ENCODE measurements around the gene PDXP. TPM values are rescaled to one million over a fixed set of nuclear protein-coding genes. Genes with fewer than 3 reads are reported as not detected.

The PDXP gene
- total RNA-seq, 4 donors from 2014 or later, result 10.3 to 28.7 (median 16.6) TPM

GRCh38 chr22:37630839-37631435 lies 27.6 kb upstream of the PDXP start:
- in situ Hi-C loops (cut with MboI; ENCODE audit: low sequenced_read_pairs in 4 of 4) (loop anchor here in 1 of 4 donors (25.0 kb wide), 1 partner anchor 156 kb away; no protein-coding TSS in a partner anchor), intact Hi-C loops (cut with DNase I; ENCODE audit: low total_unique reads) (no loop called here)
- Histone ChIP-seq H3K36me3 (peaks cover 0 to 46% of the 10 kb centered on the region in 2 donors), H3K27me3 (no peaks in the 10 kb centered on the region), H3K4me1 (peaks cover 32 to 37% of the 10 kb centered on the region in 2 donors), H3K27ac (no peak overlapping the region), H3K9me3 (no peaks in the 10 kb centered on the region), H3K4me3 (no peak overlapping the region)
- no peak for ATAC-seq
- DNase-seq, result no peak
- TF ChIP-seq, protein P1, sequence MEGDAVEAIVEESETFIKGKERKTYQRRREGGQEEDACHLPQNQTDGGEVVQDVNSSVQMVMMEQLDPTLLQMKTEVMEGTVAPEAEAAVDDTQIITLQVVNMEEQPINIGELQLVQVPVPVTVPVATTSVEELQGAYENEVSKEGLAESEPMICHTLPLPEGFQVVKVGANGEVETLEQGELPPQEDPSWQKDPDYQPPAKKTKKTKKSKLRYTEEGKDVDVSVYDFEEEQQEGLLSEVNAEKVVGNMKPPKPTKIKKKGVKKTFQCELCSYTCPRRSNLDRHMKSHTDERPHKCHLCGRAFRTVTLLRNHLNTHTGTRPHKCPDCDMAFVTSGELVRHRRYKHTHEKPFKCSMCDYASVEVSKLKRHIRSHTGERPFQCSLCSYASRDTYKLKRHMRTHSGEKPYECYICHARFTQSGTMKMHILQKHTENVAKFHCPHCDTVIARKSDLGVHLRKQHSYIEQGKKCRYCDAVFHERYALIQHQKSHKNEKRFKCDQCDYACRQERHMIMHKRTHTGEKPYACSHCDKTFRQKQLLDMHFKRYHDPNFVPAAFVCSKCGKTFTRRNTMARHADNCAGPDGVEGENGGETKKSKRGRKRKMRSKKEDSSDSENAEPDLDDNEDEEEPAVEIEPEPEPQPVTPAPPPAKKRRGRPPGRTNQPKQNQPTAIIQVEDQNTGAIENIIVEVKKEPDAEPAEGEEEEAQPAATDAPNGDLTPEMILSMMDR (IDR thresholded peaks at IDR 0.05 in 4 of 5, conservative IDR thresholded peaks at IDR 0.05 in 1 of 5), result no peak
- TF ChIP-seq POLR2A (IDR thresholded peaks at IDR 0.05), result no peak

DNA sequence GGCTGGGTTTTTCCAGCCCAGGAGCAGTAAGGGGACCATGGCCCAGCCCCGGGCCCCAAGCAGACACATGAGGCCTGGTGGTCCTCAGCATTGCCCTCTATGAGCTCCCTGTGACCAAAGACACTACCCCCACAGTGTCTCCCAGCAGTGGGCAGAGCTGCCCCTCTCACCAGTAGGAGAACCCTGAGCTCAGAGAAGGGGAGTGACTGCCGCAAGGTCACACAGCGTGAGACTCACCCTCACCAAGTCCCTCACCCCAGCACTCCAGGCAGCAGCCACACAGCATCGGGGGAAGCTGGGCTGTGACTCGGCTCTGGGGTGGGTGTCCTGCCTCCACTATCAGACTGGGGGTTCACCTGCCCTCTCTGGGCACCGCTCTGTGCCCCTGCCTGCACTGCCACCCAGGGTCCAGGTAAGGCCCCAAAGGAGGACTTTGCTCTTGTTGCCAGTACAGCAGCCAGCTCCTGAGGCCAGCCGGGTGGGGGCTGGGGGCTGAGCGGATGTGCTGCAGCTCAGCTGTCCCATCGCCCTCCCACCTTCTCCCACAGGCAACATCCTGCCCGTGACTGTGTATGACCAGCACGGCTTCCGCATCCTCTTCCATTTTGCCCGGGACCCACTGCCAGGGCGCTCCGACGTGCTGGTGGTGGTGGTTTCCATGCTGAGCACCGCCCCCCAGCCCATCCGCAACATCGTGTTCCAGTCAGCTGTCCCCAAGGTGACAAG lies 26.9 kb upstream of the PDXP start:
- H3K27me3 ChIP-seq, result no peaks in the 10 kb centered on the region
- no peak for TF ChIP-seq POLR2A (IDR thresholded peaks at IDR 0.05)
- TF ChIP-seq, protein P1 (IDR thresholded peaks at IDR 0.05 in 4 of 5, conservative IDR thresholded peaks at IDR 0.05 in 1 of 5), result no peak
- no peak for ATAC-seq
- peaks cover 0 to 46% of the 10 kb centered on the region in 2 donors for H3K36me3 ChIP-seq
- intact Hi-C loops (cut with DNase I; ENCODE audit: low total_unique reads) (no loop called here), in situ Hi-C loops (cut with MboI; ENCODE audit: low sequenced_read_pairs in 4 of 4) (loop anchor here in 1 of 4 donors (25.0 kb wide), 1 partner anchor 156 kb away; no protein-coding TSS in a partner anchor)
- DNase-seq, result no peak
- H3K4me1 ChIP-seq, result peaks cover 25 to 31% of the 10 kb centered on the region in 2 donors
- no peak overlapping the region for H3K4me3 ChIP-seq
- H3K27ac ChIP-seq, result no peak overlapping the region
- H3K9me3 ChIP-seq, result no peaks in the 10 kb centered on the region

GRCh38 chr22:37632174-37633088 lies 26.1 kb upstream of the PDXP start:
- DNase-seq (no peak), ATAC-seq (no peak)
- no peaks in the 10 kb centered on the region for H3K9me3 ChIP-seq
- in situ Hi-C loops (cut with MboI; ENCODE audit: low sequenced_read_pairs in 4 of 4), result loop anchor here in 1 of 4 donors (25.0 kb wide), 1 partner anchor 155 kb away; no protein-coding TSS in a partner anchor
- peaks cover 23 to 26% of the 10 kb centered on the region in 2 donors for H3K4me1 ChIP-seq
- no peak overlapping the region for H3K4me3 ChIP-seq
- peaks cover 0 to 40% of the 10 kb centered on the region in 2 donors for H3K36me3 ChIP-seq
- intact Hi-C loops (cut with DNase I; ENCODE audit: low total_unique reads), result no loop called here
- no peak for TF ChIP-seq POLR2A (IDR thresholded peaks at IDR 0.05)
- TF ChIP-seq, protein P1 (IDR thresholded peaks at IDR 0.05 in 4 of 5, conservative IDR thresholded peaks at IDR 0.05 in 1 of 5), result no peak
- no peaks in the 10 kb centered on the region for H3K27me3 ChIP-seq
- peak overlapping the region; percentile 56 to 82 (median 74) for H3K27ac ChIP-seq

- Histone ChIP-seq H3K4me1 (peaks cover 23 to 26% of the 10 kb centered on the region in 2 donors), H3K27ac (peak overlapping the region; percentile 56 to 82 (median 74)), H3K36me3 (peaks cover 0 to 38% of the 10 kb centered on the region in 2 donors), H3K4me3 (no peak overlapping the region), H3K27me3 (no peaks in the 10 kb centered on the region), H3K9me3 (no peaks in the 10 kb centered on the region)
- intact Hi-C loops (cut with DNase I; ENCODE audit: low total_unique reads), result no loop called here
- peak in 1 of 2 donors; percentile 32 for ATAC-seq
- no peak for TF ChIP-seq POLR2A (IDR thresholded peaks at IDR 0.05)
- in situ Hi-C loops (cut with MboI; ENCODE audit: low sequenced_read_pairs in 4 of 4), result loop anchor here in 1 of 4 donors (25.0 kb wide), 1 partner anchor 154 kb away; no protein-coding TSS in a partner anchor
- no peak for DNase-seq
Measured at GRCh38 chr22:37633089-37633624, 25.4 kb upstream of the PDXP start.
